ENCODE results near the gene SESN1.

Gene SESN1

GRCh38 chr6:109015176-109015575 lies 79.5 kb downstream of the SESN1 start:
- Histone ChIP-seq H3K27me3 (ENCODE audit: control insufficient read depth, insufficient read depth, low read length) (no peaks in the 10 kb centered on the region), H3K27ac (peak overlapping the region; percentile 68), H3K4me3 (ENCODE audit: low read depth, low read length) (no peak overlapping the region), H3K4me1 (peaks cover 49% of the 10 kb centered on the region), H3K36me3 (ENCODE audit: control insufficient read depth, insufficient read depth, low read length) (no peaks in the 10 kb centered on the region), H3K9me3 (ENCODE audit: control insufficient read depth, low read length) (no peaks in the 10 kb centered on the region), H3K9ac (no peak overlapping the region), H2AFZ (peak overlapping the region; percentile 55), H3K79me2 (peaks cover 25% of the 10 kb centered on the region), H3K4me2 (ENCODE audit: low read length) (no peak overlapping the region)
- TF ChIP-seq CTCF (IDR thresholded peaks at IDR 0.05) = no peak

- peaks cover 25% of the 10 kb centered on the region for H3K79me2 ChIP-seq
- no peak overlapping the region for H3K4me2 ChIP-seq (ENCODE audit: low read length)
- no peak overlapping the region for H3K9ac ChIP-seq
- H3K27ac ChIP-seq = peak overlapping the region; percentile 68
- H3K27me3 ChIP-seq (ENCODE audit: control insufficient read depth, insufficient read depth, low read length) = no peaks in the 10 kb centered on the region
- no peak overlapping the region for H3K4me3 ChIP-seq (ENCODE audit: low read depth, low read length)
- no peaks in the 10 kb centered on the region for H3K36me3 ChIP-seq (ENCODE audit: control insufficient read depth, insufficient read depth, low read length)
- peak overlapping the region; percentile 55 for H2AFZ ChIP-seq
- H3K9me3 ChIP-seq (ENCODE audit: control insufficient read depth, low read length) = no peaks in the 10 kb centered on the region
- TF ChIP-seq CTCF (IDR thresholded peaks at IDR 0.05) = no peak
- peaks cover 48% of the 10 kb centered on the region for H3K4me1 ChIP-seq
These were observed 80.0 kb downstream of the SESN1 start for GRCh38 chr6:109014606-109015005.

GRCh38 chr6:109013656-109014305 lies 80.9 kb downstream of the SESN1 start:
- peaks cover 44% of the 10 kb centered on the region for H3K4me1 ChIP-seq
- no peaks in the 10 kb centered on the region for H3K27me3 ChIP-seq (ENCODE audit: control insufficient read depth, insufficient read depth, low read length)
- no peaks in the 10 kb centered on the region for H3K9me3 ChIP-seq (ENCODE audit: control insufficient read depth, low read length)
- H2AFZ ChIP-seq = peak overlapping the region; percentile 1
- peak overlapping the region; percentile 68 for H3K27ac ChIP-seq
- no peaks in the 10 kb centered on the region for H3K36me3 ChIP-seq (ENCODE audit: control insufficient read depth, insufficient read depth, low read length)
- TF ChIP-seq CTCF (IDR thresholded peaks at IDR 0.05) = no peak
- no peak overlapping the region for H3K4me3 ChIP-seq (ENCODE audit: low read depth, low read length)
- peak overlapping the region; percentile 10 for H3K4me2 ChIP-seq (ENCODE audit: low read length)
- peaks cover 23% of the 10 kb centered on the region for H3K79me2 ChIP-seq
- no peak overlapping the region for H3K9ac ChIP-seq

GRCh38 chr6:109010705-109011102 lies 83.9 kb downstream of the SESN1 start:
- peaks cover 32% of the 10 kb centered on the region for H3K79me2 ChIP-seq
- H3K9ac ChIP-seq = no peak overlapping the region
- no peaks in the 10 kb centered on the region for H3K27me3 ChIP-seq (ENCODE audit: control insufficient read depth, insufficient read depth, low read length)
- H3K27ac ChIP-seq = peak overlapping the region; percentile 95
- no peaks in the 10 kb centered on the region for H3K9me3 ChIP-seq (ENCODE audit: control insufficient read depth, low read length)
- peak overlapping the region; percentile 78 for H3K4me3 ChIP-seq (ENCODE audit: low read depth, low read length)
- no peak overlapping the region for H2AFZ ChIP-seq
- no peaks in the 10 kb centered on the region for H3K36me3 ChIP-seq (ENCODE audit: control insufficient read depth, insufficient read depth, low read length)
- TF ChIP-seq CTCF (IDR thresholded peaks at IDR 0.05) = no peak
- H3K4me2 ChIP-seq (ENCODE audit: low read length) = peak overlapping the region; percentile 79
- peaks cover 45% of the 10 kb centered on the region for H3K4me1 ChIP-seq

All from parathyroid adenoma (tissue), 2 donors.